ENCODE data around the gene UBE2U. TPM values are rescaled to one million over a fixed set of nuclear protein-coding genes. Genes with fewer than 3 reads are reported as not detected.

Gene UBE2U
- total RNA-seq, 1 experiment from 2014 or later: not detected

DNA sequence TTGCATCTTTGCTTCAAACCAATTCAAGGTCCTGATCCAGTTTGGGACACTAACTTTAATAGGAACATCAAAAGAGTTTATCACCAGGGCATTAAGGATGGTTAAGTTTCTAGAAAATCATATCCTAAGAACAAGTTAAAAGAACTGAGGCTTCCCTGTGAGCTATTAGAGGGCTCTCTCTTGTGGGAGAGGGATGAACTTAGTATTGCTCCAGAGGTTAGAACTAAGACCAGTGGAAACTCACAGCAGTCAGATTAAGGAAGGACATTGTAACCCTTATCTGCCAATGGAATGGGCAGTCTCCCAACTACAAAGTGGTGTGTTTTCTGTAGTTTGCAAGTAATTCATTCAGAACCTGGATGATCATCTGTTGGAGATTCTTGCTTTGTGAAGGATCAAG, 36.8 kb downstream of the UBE2U start:
- Histone ChIP-seq H3K9ac (ENCODE audit: low read length) (no peak overlapping the region), H3K36me3 (ENCODE audit: control insufficient read depth in 1 of 2, insufficient read depth in 2 of 2, low read length in 2 of 2) (no peaks in the 10 kb centered on the region), H3K4me3 (replicated peaks in 1 of 2; ENCODE audit: low read depth in 1 of 2, low read length in 2 of 2) (no peak overlapping the region), H2AFZ (ENCODE audit: low read depth, low read length, poor library complexity, severe bottlenecking) (no peak overlapping the region), H3K9me2 (ENCODE audit: insufficient read depth) (no peaks in the 10 kb centered on the region), H3K79me2 (ENCODE audit: insufficient read depth, low read length) (no peaks in the 10 kb centered on the region), H3K27ac (ENCODE audit: low read depth, low read length) (no peak overlapping the region), H3K4me2 (ENCODE audit: low read length) (no peak overlapping the region), H3K4me1 (ENCODE audit: control insufficient read depth in 1 of 2, insufficient read depth in 2 of 2, low read length in 2 of 2) (no peaks in the 10 kb centered on the region), H4K20me1 (ENCODE audit: insufficient read depth) (no peaks in the 10 kb centered on the region), H3K27me3 (ENCODE audit: insufficient read depth, low read length) (no peaks in the 10 kb centered on the region), H3K9me3 (ENCODE audit: control insufficient read depth in 1 of 2, insufficient read depth in 1 of 2, low read depth in 1 of 2, low read length in 2 of 2) (no peaks in the 10 kb centered on the region)
- intact Hi-C loops (cut with micrococcal nuclease): loop anchor here (10.0 kb wide), 1 partner anchor 915 kb away; the partner anchor contains the start of gene FOXD3
- TF ChIP-seq POLR2A (IDR thresholded peaks at IDR 0.05; ENCODE audit: borderline replicate concordance, extremely low read depth, insufficient read depth, insufficient read length) (no peak), RAD21 (IDR thresholded peaks at IDR 0.05; ENCODE audit: low read depth) (peak; percentile 17; the same call in 1 of the 2 replicates)
- ATAC-seq: no peak
- no peak for DNase-seq (ENCODE audit: low read depth, low spot score)
- ChIA-PET RAD21 (ENCODE audit: low non-redundant PET in 1 of 2, low total read pairs in 2 of 2, uncharacterized antibody in 2 of 2, unreplicated experiment in 2 of 2) (no interaction called here), CTCF (interaction anchor here (8.8 kb wide), 1 partner anchor 548 kb away, joined by 104 read pairs; no protein-coding TSS in a partner anchor), POLR2A (no interaction called here)
- BruUV-seq (replicated peaks): no TSS peak

DNA sequence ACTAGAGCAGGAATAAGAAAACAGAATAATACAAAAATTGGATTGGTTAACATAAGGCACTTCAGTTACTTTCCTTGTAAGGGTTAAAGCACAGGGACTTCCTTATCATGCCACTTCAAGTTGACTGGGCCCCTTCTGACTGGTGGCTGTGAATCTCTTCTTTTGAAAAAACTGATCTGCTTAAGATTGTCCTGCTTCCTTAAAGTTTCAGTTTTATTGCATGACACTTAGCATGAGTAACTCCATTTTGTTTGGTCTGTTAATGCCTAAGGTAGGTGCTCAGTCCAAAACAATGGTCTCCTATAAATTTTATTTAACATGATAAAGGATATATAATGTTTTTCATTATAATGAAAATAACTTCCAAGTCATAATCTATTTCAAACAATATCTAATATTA, 37.6 kb downstream of the UBE2U start:
- H3K9me2 ChIP-seq (ENCODE audit: insufficient read depth): no peaks in the 10 kb centered on the region
- CTCF ChIA-PET: interaction anchor here (4.2 to 8.8 kb wide), 2 partner anchors 549 to 566 kb away, joined by 34 to 104 read pairs; no protein-coding TSS in a partner anchor
- TF ChIP-seq ZFX (IDR thresholded peaks at IDR 0.05) (no peak), FOSL1 (IDR thresholded peaks at IDR 0.05; ENCODE audit: low read depth) (no peak), CBX3 (IDR thresholded peaks at IDR 0.05; ENCODE audit: low read depth) (no peak), TCF7L2 (IDR thresholded peaks at IDR 0.05; ENCODE audit: borderline replicate concordance, extremely low read depth, insufficient read depth, insufficient read length) (no peak), ZNF274 (IDR thresholded peaks at IDR 0.05; ENCODE audit: low read depth, low read length) (no peak), ELF1 (IDR thresholded peaks at IDR 0.05; ENCODE audit: borderline replicate concordance, low read depth) (no peak), POLR2AphosphoS5 (IDR thresholded peaks at IDR 0.05; ENCODE audit: low read depth, low read length) (no peak), POLR2A (IDR thresholded peaks at IDR 0.05; ENCODE audit: borderline replicate concordance, extremely low read depth, insufficient read depth, insufficient read length) (no peak), SIN3A (IDR thresholded peaks at IDR 0.05; ENCODE audit: low read depth) (no peak), EZH2phosphoT487 (IDR thresholded peaks at IDR 0.05; ENCODE audit: borderline replicate concordance) (no peak), CEBPB (IDR thresholded peaks at IDR 0.05; ENCODE audit: low read depth) (no peak)
- TF ChIP-seq, protein P1, sequence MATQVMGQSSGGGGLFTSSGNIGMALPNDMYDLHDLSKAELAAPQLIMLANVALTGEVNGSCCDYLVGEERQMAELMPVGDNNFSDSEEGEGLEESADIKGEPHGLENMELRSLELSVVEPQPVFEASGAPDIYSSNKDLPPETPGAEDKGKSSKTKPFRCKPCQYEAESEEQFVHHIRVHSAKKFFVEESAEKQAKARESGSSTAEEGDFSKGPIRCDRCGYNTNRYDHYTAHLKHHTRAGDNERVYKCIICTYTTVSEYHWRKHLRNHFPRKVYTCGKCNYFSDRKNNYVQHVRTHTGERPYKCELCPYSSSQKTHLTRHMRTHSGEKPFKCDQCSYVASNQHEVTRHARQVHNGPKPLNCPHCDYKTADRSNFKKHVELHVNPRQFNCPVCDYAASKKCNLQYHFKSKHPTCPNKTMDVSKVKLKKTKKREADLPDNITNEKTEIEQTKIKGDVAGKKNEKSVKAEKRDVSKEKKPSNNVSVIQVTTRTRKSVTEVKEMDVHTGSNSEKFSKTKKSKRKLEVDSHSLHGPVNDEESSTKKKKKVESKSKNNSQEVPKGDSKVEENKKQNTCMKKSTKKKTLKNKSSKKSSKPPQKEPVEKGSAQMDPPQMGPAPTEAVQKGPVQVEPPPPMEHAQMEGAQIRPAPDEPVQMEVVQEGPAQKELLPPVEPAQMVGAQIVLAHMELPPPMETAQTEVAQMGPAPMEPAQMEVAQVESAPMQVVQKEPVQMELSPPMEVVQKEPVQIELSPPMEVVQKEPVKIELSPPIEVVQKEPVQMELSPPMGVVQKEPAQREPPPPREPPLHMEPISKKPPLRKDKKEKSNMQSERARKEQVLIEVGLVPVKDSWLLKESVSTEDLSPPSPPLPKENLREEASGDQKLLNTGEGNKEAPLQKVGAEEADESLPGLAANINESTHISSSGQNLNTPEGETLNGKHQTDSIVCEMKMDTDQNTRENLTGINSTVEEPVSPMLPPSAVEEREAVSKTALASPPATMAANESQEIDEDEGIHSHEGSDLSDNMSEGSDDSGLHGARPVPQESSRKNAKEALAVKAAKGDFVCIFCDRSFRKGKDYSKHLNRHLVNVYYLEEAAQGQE (IDR thresholded peaks at IDR 0.05; ENCODE audit: low read depth): no peak
- TF ChIP-seq, protein P2, sequence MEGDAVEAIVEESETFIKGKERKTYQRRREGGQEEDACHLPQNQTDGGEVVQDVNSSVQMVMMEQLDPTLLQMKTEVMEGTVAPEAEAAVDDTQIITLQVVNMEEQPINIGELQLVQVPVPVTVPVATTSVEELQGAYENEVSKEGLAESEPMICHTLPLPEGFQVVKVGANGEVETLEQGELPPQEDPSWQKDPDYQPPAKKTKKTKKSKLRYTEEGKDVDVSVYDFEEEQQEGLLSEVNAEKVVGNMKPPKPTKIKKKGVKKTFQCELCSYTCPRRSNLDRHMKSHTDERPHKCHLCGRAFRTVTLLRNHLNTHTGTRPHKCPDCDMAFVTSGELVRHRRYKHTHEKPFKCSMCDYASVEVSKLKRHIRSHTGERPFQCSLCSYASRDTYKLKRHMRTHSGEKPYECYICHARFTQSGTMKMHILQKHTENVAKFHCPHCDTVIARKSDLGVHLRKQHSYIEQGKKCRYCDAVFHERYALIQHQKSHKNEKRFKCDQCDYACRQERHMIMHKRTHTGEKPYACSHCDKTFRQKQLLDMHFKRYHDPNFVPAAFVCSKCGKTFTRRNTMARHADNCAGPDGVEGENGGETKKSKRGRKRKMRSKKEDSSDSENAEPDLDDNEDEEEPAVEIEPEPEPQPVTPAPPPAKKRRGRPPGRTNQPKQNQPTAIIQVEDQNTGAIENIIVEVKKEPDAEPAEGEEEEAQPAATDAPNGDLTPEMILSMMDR (IDR thresholded peaks at IDR 0.05 in 2 of 3, conservative IDR thresholded peaks at IDR 0.05 in 1 of 3; ENCODE audit: borderline replicate concordance in 1 of 3, insufficient read depth in 1 of 3, low read depth in 2 of 3, low read length in 2 of 3): no peak
- TF ChIP-seq, protein P3, sequence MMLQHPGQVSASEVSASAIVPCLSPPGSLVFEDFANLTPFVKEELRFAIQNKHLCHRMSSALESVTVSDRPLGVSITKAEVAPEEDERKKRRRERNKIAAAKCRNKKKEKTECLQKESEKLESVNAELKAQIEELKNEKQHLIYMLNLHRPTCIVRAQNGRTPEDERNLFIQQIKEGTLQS (IDR thresholded peaks at IDR 0.05): no peak

More for the DNA sequence above, 37.6 kb downstream of the UBE2U start:
- ChIA-PET POLR2A (no interaction called here), RAD21 (ENCODE audit: low non-redundant PET in 1 of 2, low total read pairs in 2 of 2, uncharacterized antibody in 2 of 2, unreplicated experiment in 2 of 2) (interaction anchor here (1.1 to 1.7 kb wide), 2 partner anchors 549 to 566 kb away, joined by 3 to 6 read pairs; no protein-coding TSS in a partner anchor)
- Histone ChIP-seq H3K9me3 (ENCODE audit: control insufficient read depth in 1 of 2, insufficient read depth in 1 of 2, low read depth in 1 of 2, low read length in 2 of 2) (no peaks in the 10 kb centered on the region), H3K27me3 (ENCODE audit: insufficient read depth, low read length) (no peaks in the 10 kb centered on the region), H2AFZ (ENCODE audit: low read depth, low read length, poor library complexity, severe bottlenecking) (peak overlapping the region; percentile 72), H3K27ac (ENCODE audit: low read depth, low read length) (no peak overlapping the region), H3K4me2 (ENCODE audit: low read length) (no peak overlapping the region), H3K9ac (ENCODE audit: low read length) (no peak overlapping the region), H4K20me1 (ENCODE audit: insufficient read depth) (no peaks in the 10 kb centered on the region), H3K4me1 (ENCODE audit: control insufficient read depth in 1 of 2, insufficient read depth in 2 of 2, low read length in 2 of 2) (no peaks in the 10 kb centered on the region), H3K4me3 (replicated peaks in 1 of 2; ENCODE audit: low read depth in 1 of 2, low read length in 2 of 2) (no peak overlapping the region), H3K36me3 (ENCODE audit: control insufficient read depth in 1 of 2, insufficient read depth in 2 of 2, low read length in 2 of 2) (no peaks in the 10 kb centered on the region), H3K79me2 (ENCODE audit: insufficient read depth, low read length) (no peaks in the 10 kb centered on the region)
- ATAC-seq (no peak), DNase-seq (ENCODE audit: low read depth, low spot score) (no peak)
- no TSS peak for BruUV-seq (replicated peaks)
- intact Hi-C loops (cut with micrococcal nuclease): loop anchor here (10.0 kb wide), 1 partner anchor 916 kb away; the partner anchor contains the start of gene FOXD3
